Neural progenitor cell (in vitro differentiated cells): ENCODE results near the gene GATA1. TPM values are rescaled to one million over a fixed set of nuclear protein-coding genes. Genes with fewer than 3 reads are reported as not detected.

Experiments used
- DNase-seq: peaks from one replicate; pipeline ENCODE4 v3.0.0-alpha.2; 2016; ENCODE audit warnings: low spot score
- H2AFZ ChIP-seq: fragments of 200-600 bp; sonication (generic); replicated peaks from 2 replicates; pipeline ENCODE4 v1.6.1; 2016; ENCODE audit warnings: antibody characterized with exemption
- H3F3A ChIP-seq: fragments of 200-600 bp; sonication (generic); 2 replicates; pipeline ENCODE4 v1.6.1; 2016; ENCODE audit warnings: antibody characterized with exemption, low read depth
- H3K27ac ChIP-seq: fragments of 200-600 bp; sonication (generic); 2 replicates; pipeline ENCODE4 v1.5.1; 2016; ENCODE audit warnings: mild to moderate bottlenecking
- H3K27me3 ChIP-seq: fragments of 200-600 bp; sonication (generic); 2 replicates; pipeline ENCODE4 v1.6.1; 2016; ENCODE audit warnings: mild to moderate bottlenecking, moderate library complexity
- H3K36me3 ChIP-seq: fragments of 200-600 bp; sonication (generic); 2 replicates; pipeline ENCODE4 v1.5.1; 2016
- H3K4me1 ChIP-seq: fragments of 200-600 bp; sonication (generic); 2 replicates; pipeline ENCODE4 v1.6.1; 2016; ENCODE audit warnings: mixed run types
- H3K4me2 ChIP-seq: fragments of 200-600 bp; sonication (generic); 2 replicates; pipeline ENCODE4 v1.6.1; 2016
- H3K4me3 ChIP-seq: fragments of 200-600 bp; sonication (generic); 2 replicates; pipeline ENCODE4 v1.5.1; 2016
- H3K79me2 ChIP-seq: fragments of 200-600 bp; sonication (generic); 2 replicates; pipeline ENCODE4 v1.6.1; 2016; ENCODE audit warnings: low read depth
- H3K9ac ChIP-seq: fragments of 200-600 bp; sonication (generic); 2 replicates; pipeline ENCODE4 v1.6.1; 2016
- H3K9me3 ChIP-seq: fragments of 200-600 bp; sonication (generic); 2 replicates; pipeline ENCODE4 v1.5.1; 2016; ENCODE audit warnings: low read depth
- H4K20me1 ChIP-seq: fragments of 200-600 bp; sonication (generic); 2 replicates; pipeline ENCODE4 v1.6.1; 2016; ENCODE audit warnings: low read depth
- H3K27ac Mint-ChIP-seq: 3 replicates; pipeline ENCODE4 v1.8.0; 2021; ENCODE audit warnings: mixed read lengths
- H3K27me3 Mint-ChIP-seq: 2 replicates; pipeline ENCODE4 v1.8.0; 2022; ENCODE audit warnings: low read depth, mild to moderate bottlenecking, inconsistent platforms, moderate library complexity, mixed read lengths; ENCODE audit not compliant: insufficient read depth
- H3K36me3 Mint-ChIP-seq: 3 replicates; pipeline ENCODE4 v1.8.0; 2021; ENCODE audit warnings: mixed read lengths
- H3K4me1 Mint-ChIP-seq: 3 replicates; pipeline ENCODE4 v1.8.0; 2021; ENCODE audit warnings: mixed read lengths
- H3K4me3 Mint-ChIP-seq: 3 replicates; pipeline ENCODE4 v1.8.0; 2021; ENCODE audit warnings: mild to moderate bottlenecking, moderate library complexity, mixed read lengths
- H3K9me3 Mint-ChIP-seq: 3 replicates; pipeline ENCODE4 v1.8.0; 2020; ENCODE audit warnings: mixed read lengths
- CTCF ChIP-seq: fragments of 200-600 bp; sonication (generic); IDR thresholded peaks from 2 replicates; pipeline ENCODE4 v1.5.1; 2017; ENCODE audit warnings: antibody characterized with exemption, mild to moderate bottlenecking
- EZH2 ChIP-seq: fragments of 200-600 bp; sonication (generic); IDR thresholded peaks from 2 replicates; pipeline ENCODE4 v1.6.1; 2017; ENCODE audit warnings: antibody characterized with exemption, mild to moderate bottlenecking, moderate library complexity
- EZH2phosphoT487 ChIP-seq: fragments of 200-600 bp; sonication (generic); IDR thresholded peaks from 2 replicates; pipeline ENCODE4 v1.6.1; 2017; ENCODE audit warnings: antibody characterized with exemption
- total RNA-seq: library from RNA; depleted of rRNA; stranded (reverse); fragments of >200 nt; gene quantifications from 2 replicates; pipeline ENCODE4 v1.2.3, GENCODE V29; 2015; ENCODE audit warnings: low replicate concordance

Gene GATA1
- total RNA-seq, 1 donor from 2014 or later = not detected

GRCh38 chrX:48776818-48777439 lies 9.5 kb upstream of the GATA1 start:
- no peak overlapping the region for H2AFZ ChIP-seq
- H3K36me3 Mint-ChIP-seq = no peaks in the 10 kb centered on the region
- H3K4me1 Mint-ChIP-seq = peaks cover 5% of the 10 kb centered on the region
- no peaks in the 10 kb centered on the region for H3K36me3 ChIP-seq
- TF ChIP-seq EZH2phosphoT487 (no peak), EZH2 (no peak), CTCF (no peak)
- peaks cover 16% of the 10 kb centered on the region for H3K9me3 Mint-ChIP-seq
- H3K79me2 ChIP-seq = no peaks in the 10 kb centered on the region
- H3K27me3 ChIP-seq = no peaks in the 10 kb centered on the region
- no peaks in the 10 kb centered on the region for H3K9me3 ChIP-seq
- H3K4me3 Mint-ChIP-seq = no peak overlapping the region
- H3K27ac ChIP-seq = no peak overlapping the region
- H3K27ac Mint-ChIP-seq = no peak overlapping the region
- no peak overlapping the region for H3K9ac ChIP-seq
- H3K4me2 ChIP-seq = no peak overlapping the region
- H4K20me1 ChIP-seq = no peaks in the 10 kb centered on the region
- H3K4me3 ChIP-seq = no peak overlapping the region
- H3K27me3 Mint-ChIP-seq = peaks cover 11% of the 10 kb centered on the region
- no peak for DNase-seq
- no peaks in the 10 kb centered on the region for H3F3A ChIP-seq
- no peaks in the 10 kb centered on the region for H3K4me1 ChIP-seq

GRCh38 chrX:48779399-48779798 lies 7.0 kb upstream of the GATA1 start:
- H3K4me2 ChIP-seq = no peak overlapping the region
- Mint-ChIP-seq H3K4me1 (peaks cover 5% of the 10 kb centered on the region), H3K27ac (no peak overlapping the region), H3K36me3 (no peaks in the 10 kb centered on the region), H3K27me3 (peaks cover 6% of the 10 kb centered on the region), H3K4me3 (no peak overlapping the region), H3K9me3 (peaks cover 10% of the 10 kb centered on the region)
- H3K9me3 ChIP-seq = no peaks in the 10 kb centered on the region
- peak; percentile 11 for DNase-seq
- H3K27ac ChIP-seq = no peak overlapping the region
- H3K36me3 ChIP-seq = no peaks in the 10 kb centered on the region
- no peaks in the 10 kb centered on the region for H3K79me2 ChIP-seq
- no peaks in the 10 kb centered on the region for H4K20me1 ChIP-seq
- no peak overlapping the region for H3K9ac ChIP-seq
- TF ChIP-seq CTCF (no peak), EZH2 (no peak), EZH2phosphoT487 (no peak)
- no peak overlapping the region for H2AFZ ChIP-seq
- no peaks in the 10 kb centered on the region for H3K4me1 ChIP-seq
- H3F3A ChIP-seq = no peaks in the 10 kb centered on the region
- H3K4me3 ChIP-seq = no peak overlapping the region
- no peaks in the 10 kb centered on the region for H3K27me3 ChIP-seq

- no peak overlapping the region for H3K4me3 Mint-ChIP-seq
- Histone ChIP-seq H3K36me3 (no peaks in the 10 kb centered on the region), H3K79me2 (no peaks in the 10 kb centered on the region), H3K4me3 (no peak overlapping the region), H2AFZ (no peak overlapping the region), H4K20me1 (no peaks in the 10 kb centered on the region), H3K4me1 (no peaks in the 10 kb centered on the region), H3K27ac (no peak overlapping the region), H3F3A (no peaks in the 10 kb centered on the region), H3K4me2 (no peak overlapping the region), H3K9me3 (no peaks in the 10 kb centered on the region), H3K27me3 (no peaks in the 10 kb centered on the region), H3K9ac (no peak overlapping the region)
- peaks cover 6% of the 10 kb centered on the region for H3K27me3 Mint-ChIP-seq
- H3K9me3 Mint-ChIP-seq = peaks cover 6% of the 10 kb centered on the region
- H3K27ac Mint-ChIP-seq = no peak overlapping the region
- H3K36me3 Mint-ChIP-seq = no peaks in the 10 kb centered on the region
- peaks cover 5% of the 10 kb centered on the region for H3K4me1 Mint-ChIP-seq
- TF ChIP-seq EZH2phosphoT487 = no peak
- TF ChIP-seq CTCF = no peak
- no peak for TF ChIP-seq EZH2
- DNase-seq = no peak
These were observed 4.7 kb upstream of the GATA1 start for GRCh38 chrX:48781705-48782104.
